ENCODE data around the gene SETBP1. TPM values are rescaled to one million over a fixed set of nuclear protein-coding genes. Genes with fewer than 3 reads are reported as not detected.

The SETBP1 gene
- total and polyA plus RNA-seq, 2 of the 8 experiments (the other 6 are each of a cell fraction or from before 2014, with no cell fraction given) = 2.0 to 6.5 TPM

DNA sequence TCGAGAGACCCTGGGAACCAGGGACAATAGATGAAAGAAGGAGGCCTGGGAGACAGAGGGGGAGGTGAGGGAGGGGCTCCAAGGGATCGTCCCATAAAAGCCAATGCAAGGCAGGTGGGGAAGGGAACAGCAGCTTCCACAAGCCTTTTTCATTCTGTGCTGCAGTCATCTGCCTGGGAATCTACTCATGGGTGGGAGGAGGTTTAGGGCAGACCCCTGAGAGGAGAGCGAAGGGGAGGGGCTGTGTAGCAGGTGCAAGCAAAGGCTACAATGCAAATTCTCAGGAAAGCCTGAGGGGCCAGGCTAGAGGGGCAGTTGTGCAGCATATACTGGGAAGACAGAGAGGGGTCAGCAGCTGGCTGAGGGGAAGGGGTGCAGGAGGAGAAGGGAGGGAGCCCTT, 135.4 kb downstream of the SETBP1 start:
- Histone ChIP-seq H3K27ac (ENCODE audit: low read depth, low read length) (no peak overlapping the region), H3K4me3 (ENCODE audit: extremely low read depth in 1 of 4, insufficient read depth in 2 of 4, low read depth in 3 of 4, low read length in 4 of 4) (no peak overlapping the region)

More for the DNA sequence above, 135.4 kb downstream of the SETBP1 start:
- Histone ChIP-seq H3K4me1 (replicated peaks in 1 of 4; ENCODE audit: control insufficient read depth in 3 of 4, insufficient read depth in 4 of 4, low read length in 3 of 4) (peaks cover 0 to 11% (median 7%) of the 10 kb centered on the region in 4 experiments; a peak in 4 of 7 replicates), H4K91ac (replicated peaks; ENCODE audit: insufficient read length, low read length) (no peak overlapping the region), H4K5ac (ENCODE audit: insufficient read length, low read depth, low read length) (no peak overlapping the region), H3K27me3 (replicated peaks in 1 of 4; ENCODE audit: control insufficient read depth in 3 of 4, extremely low read depth in 1 of 4, insufficient read depth in 3 of 4, low read length in 3 of 4) (no peaks in the 10 kb centered on the region), H3K9ac (replicated peaks in 1 of 4; ENCODE audit: extremely low read depth in 1 of 4, low read depth in 3 of 4, low read length in 3 of 4) (no peak overlapping the region), H2AFZ (ENCODE audit: low read length) (no peak overlapping the region), H3K23ac (ENCODE audit: insufficient read length) (no peak overlapping the region), H2BK5ac (ENCODE audit: low read depth, low read length) (no peak overlapping the region), H2BK15ac (ENCODE audit: low read length) (no peak overlapping the region), H2BK12ac (ENCODE audit: low read depth, low read length) (no peak overlapping the region), H3K56ac (replicated peaks; ENCODE audit: insufficient read length, low read depth, low read length) (no peak overlapping the region), H3K9me3 (ENCODE audit: insufficient read depth in 2 of 2, low read depth in 1 of 2, low read length in 1 of 2) (no peaks in the 10 kb centered on the region), H4K8ac (ENCODE audit: extremely low read depth, insufficient read depth, low read length) (no peak overlapping the region; the same call in 1 of the 2 replicates), H3K23me2 (ENCODE audit: low read depth, low read length) (no peaks in the 10 kb centered on the region; the same call in 1 of the 2 replicates), H2BK20ac (ENCODE audit: low read length) (no peak overlapping the region), H3K4me2 (ENCODE audit: insufficient read depth in 1 of 2, low read depth in 2 of 2, low read length in 2 of 2) (no peak overlapping the region; a peak in 1 of 4 replicates), H3K79me1 (ENCODE audit: low read depth, low read length) (no peaks in the 10 kb centered on the region), H4K20me1 (replicated peaks in 1 of 2; ENCODE audit: control insufficient read depth in 1 of 2, insufficient read depth in 2 of 2, low read length in 2 of 2) (peaks cover 0 to 1% of the 10 kb centered on the region in 2 experiments), H3K79me2 (ENCODE audit: control insufficient read depth in 1 of 2, insufficient read depth in 2 of 2, low read length in 2 of 2) (no peaks in the 10 kb centered on the region), H3K14ac (ENCODE audit: insufficient read length) (no peak overlapping the region), H3K18ac (ENCODE audit: extremely low read depth, low read length) (no peak overlapping the region), H3K4ac (replicated peaks; ENCODE audit: insufficient read length, low read depth, low read length) (no peak overlapping the region), H2BK120ac (replicated peaks; ENCODE audit: low read depth, low read length) (no peak overlapping the region), H2AK5ac (ENCODE audit: low read depth, low read length) (no peak overlapping the region), H3K36me3 (ENCODE audit: control insufficient read depth in 2 of 4, insufficient read depth in 4 of 4, low read length in 3 of 4) (no peaks in the 10 kb centered on the region)
- 67% methylated on average over 3 of the region's 3 CpGs; no CpG with 5 or more reads in 1 of the 2 experiments for WGBS, 2 experiments (ENCODE audit: extremely low coverage in 1 of 2, insufficient coverage in 1 of 2, insufficient read length in 1 of 2, insufficient replicate concordance in 2 of 2, low coverage in 1 of 2, low lambda C conversion rate in 2 of 2, missing lambda C conversion rate in 1 of 2)
- TF ChIP-seq TAF7 (optimal IDR thresholded peaks at IDR 0.05; ENCODE audit: borderline replicate concordance, low read depth, low read length) (no peak), SIN3A (conservative IDR thresholded peaks at IDR 0.05 in 1 of 2, IDR thresholded peaks at IDR 0.05 in 1 of 2; ENCODE audit: low read depth in 1 of 2, low read length in 2 of 2) (no peak), TBP (IDR thresholded peaks at IDR 0.05; ENCODE audit: low read depth, low read length) (no peak), TCF12 (IDR thresholded peaks at IDR 0.05; ENCODE audit: low read depth, low read length) (no peak), SRF (IDR thresholded peaks at IDR 0.05; ENCODE audit: low read depth, low read length) (no peak)
- ChIA-PET CTCF (ENCODE audit: partially characterized antibody) (interaction anchor here (1.3 kb wide), 1 partner anchor 397 kb away, joined by 5 read pairs; no protein-coding TSS in a partner anchor), POLR2A (ENCODE audit: partially characterized antibody) (no interaction called here)
- FAIRE-seq (no peak), DNase-seq (ENCODE audit: low read depth in 1 of 2, low spot score in 2 of 2) (peak in 1 of 2 experiments; percentile 46)

Measured in H1 (cell line).